B cell (primary cell): ENCODE results near the gene DCBLD1.

Experiments
- CTCF ChIP-seq: fragments of 200-600 bp; IDR thresholded peaks from one replicate; pipeline ENCODE4 v1.8.0; 2022; ENCODE audit warnings: antibody characterized with exemption, mild to moderate bottlenecking
- EZH2 ChIP-seq: IDR thresholded peaks from 2 replicates; pipeline ENCODE4 v1.6.1; 2012; ENCODE audit warnings: borderline replicate concordance, low read depth, mild to moderate bottlenecking, moderate library complexity, low read length; ENCODE audit not compliant: insufficient read depth, poor library complexity, severe bottlenecking

GRCh38 chr6:117574198-117574597 lies 91.7 kb downstream of the DCBLD1 start:
- no peak for TF ChIP-seq CTCF
- TF ChIP-seq EZH2 = no peak
